ENCODE results near the gene PLCB1.

PLCB1 gene

GRCh38 chr20:8303651-8304050 lies 171.6 kb downstream of the PLCB1 start:
- DNase-seq (no peak), ATAC-seq (ENCODE audit: insufficient read depth, low read depth) (no peak)
- H3K4me2 ChIP-seq (ENCODE audit: insufficient read depth, low read length) = no peak overlapping the region
- no peak overlapping the region for H3K4me3 ChIP-seq (ENCODE audit: low read depth in 1 of 2, low read length in 2 of 2)
- peaks cover 9% of the 10 kb centered on the region for H3K4me1 ChIP-seq (ENCODE audit: insufficient read depth, low read length)
- TF ChIP-seq EZH2 (IDR thresholded peaks at IDR 0.05; ENCODE audit: borderline replicate concordance, low read depth, low read length, severe bottlenecking) = no peak
- TF ChIP-seq CTCF (IDR thresholded peaks at IDR 0.05; ENCODE audit: borderline replicate concordance, extremely low read depth, low read length, poor library complexity, severe bottlenecking) = no peak
- H3K27me3 ChIP-seq (ENCODE audit: insufficient read depth, low read length, poor library complexity) = no peaks in the 10 kb centered on the region
- no peak overlapping the region for H2AFZ ChIP-seq (ENCODE audit: low read depth, low read length)
- H3K36me3 ChIP-seq (ENCODE audit: insufficient read depth, low read length) = no peaks in the 10 kb centered on the region
- H4K20me1 ChIP-seq (ENCODE audit: insufficient read depth, low read length) = peaks cover 27% of the 10 kb centered on the region
- H3K9me3 ChIP-seq (ENCODE audit: insufficient read depth, low read length, severe bottlenecking) = no peaks in the 10 kb centered on the region
- H3K79me2 ChIP-seq (ENCODE audit: insufficient read depth, low read length) = peaks cover 71% of the 10 kb centered on the region
- H3K9ac ChIP-seq (ENCODE audit: low read depth, low read length) = no peak overlapping the region
- H3K27ac ChIP-seq (ENCODE audit: low read length) = 0 out of 2 replicates have a peak overlapping the region, but pooled peaks have one; percentile 1

GRCh38 chr20:8304124-8304816 lies 172.2 kb downstream of the PLCB1 start:
- no peak overlapping the region for H3K4me3 ChIP-seq (ENCODE audit: low read depth in 1 of 2, low read length in 2 of 2)
- H3K27ac ChIP-seq (ENCODE audit: low read length) = no peak overlapping the region
- peaks cover 27% of the 10 kb centered on the region for H4K20me1 ChIP-seq (ENCODE audit: insufficient read depth, low read length)
- DNase-seq (no peak), ATAC-seq (ENCODE audit: insufficient read depth, low read depth) (no peak)
- H3K4me1 ChIP-seq (ENCODE audit: insufficient read depth, low read length) = peaks cover 9% of the 10 kb centered on the region
- H2AFZ ChIP-seq (ENCODE audit: low read depth, low read length) = no peak overlapping the region
- peaks cover 72% of the 10 kb centered on the region for H3K79me2 ChIP-seq (ENCODE audit: insufficient read depth, low read length)
- TF ChIP-seq EZH2 (IDR thresholded peaks at IDR 0.05; ENCODE audit: borderline replicate concordance, low read depth, low read length, severe bottlenecking) (no peak), CTCF (IDR thresholded peaks at IDR 0.05; ENCODE audit: borderline replicate concordance, extremely low read depth, low read length, poor library complexity, severe bottlenecking) (no peak)
- no peaks in the 10 kb centered on the region for H3K36me3 ChIP-seq (ENCODE audit: insufficient read depth, low read length)
- no peaks in the 10 kb centered on the region for H3K27me3 ChIP-seq (ENCODE audit: insufficient read depth, low read length, poor library complexity)
- no peaks in the 10 kb centered on the region for H3K9me3 ChIP-seq (ENCODE audit: insufficient read depth, low read length, severe bottlenecking)
- no peak overlapping the region for H3K9ac ChIP-seq (ENCODE audit: low read depth, low read length)
- no peak overlapping the region for H3K4me2 ChIP-seq (ENCODE audit: insufficient read depth, low read length)

- ATAC-seq (ENCODE audit: insufficient read depth, low read depth) (peak; percentile 86), DNase-seq (peak; percentile 74)
- peaks cover 75% of the 10 kb centered on the region for H3K79me2 ChIP-seq (ENCODE audit: insufficient read depth, low read length)
These were observed 173.4 kb downstream of the PLCB1 start for GRCh38 chr20:8305449-8305978.

More at GRCh38 chr20:8305449-8305978, 173.4 kb downstream of the PLCB1 start:
- H3K4me2 ChIP-seq (ENCODE audit: insufficient read depth, low read length) = no peak overlapping the region
- peak overlapping the region; percentile 18; the same call in 1 of the 2 replicates for H3K27ac ChIP-seq (ENCODE audit: low read length)
- H3K27me3 ChIP-seq (ENCODE audit: insufficient read depth, low read length, poor library complexity) = no peaks in the 10 kb centered on the region
- peaks cover 11% of the 10 kb centered on the region for H3K4me1 ChIP-seq (ENCODE audit: insufficient read depth, low read length)
- no peak overlapping the region for H2AFZ ChIP-seq (ENCODE audit: low read depth, low read length)
- no peaks in the 10 kb centered on the region for H3K36me3 ChIP-seq (ENCODE audit: insufficient read depth, low read length)
- no peak overlapping the region for H3K9ac ChIP-seq (ENCODE audit: low read depth, low read length)
- no peak overlapping the region for H3K4me3 ChIP-seq (ENCODE audit: low read depth in 1 of 2, low read length in 2 of 2)
- H4K20me1 ChIP-seq (ENCODE audit: insufficient read depth, low read length) = peaks cover 30% of the 10 kb centered on the region
- no peak for TF ChIP-seq EZH2 (IDR thresholded peaks at IDR 0.05; ENCODE audit: borderline replicate concordance, low read depth, low read length, severe bottlenecking)
- TF ChIP-seq CTCF (IDR thresholded peaks at IDR 0.05; ENCODE audit: borderline replicate concordance, extremely low read depth, low read length, poor library complexity, severe bottlenecking) = peak; percentile 92
- H3K9me3 ChIP-seq (ENCODE audit: insufficient read depth, low read length, severe bottlenecking) = no peaks in the 10 kb centered on the region
